Limb (tissue), 2 donors: ENCODE results near the gene CADPS2.

Experiments used
- DNase-seq, 2 donors: peaks; one replicate each; pipeline ENCODE4 v3.0.0-alpha.2; 2016; ENCODE audit errors: extremely low spot score in 2 of 2

CADPS2 gene

GRCh38 chr7:122535086-122535485 lies 351.2 kb downstream of the CADPS2 start:
- no peak for DNase-seq

- DNase-seq, result peak in 1 of 2 donors; percentile 39
These were observed 353.6 kb downstream of the CADPS2 start for GRCh38 chr7:122532406-122533269.

GRCh38 chr7:122528879-122529481 lies 357.3 kb downstream of the CADPS2 start:
- peak in 1 of 2 donors; percentile 55 for DNase-seq

DNA sequence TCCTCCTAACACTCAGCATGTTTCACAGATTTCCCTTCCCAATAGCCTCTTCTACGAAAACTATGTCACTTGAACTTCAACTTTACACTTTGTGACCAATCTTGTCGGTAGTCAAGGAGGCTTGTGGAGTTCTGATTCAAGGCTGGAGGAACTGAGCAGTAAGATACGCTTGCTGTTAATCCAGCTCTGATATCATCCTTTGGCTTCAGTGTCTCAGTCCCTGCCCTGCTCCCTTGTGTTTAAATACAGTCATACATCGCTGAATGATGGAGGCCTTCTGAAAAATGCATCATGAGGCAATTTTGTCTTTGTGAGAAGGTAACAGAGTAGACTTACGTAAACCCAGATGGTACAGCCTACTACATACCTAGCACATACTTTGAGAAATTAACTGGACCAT lies 360.9 kb downstream of the CADPS2 start:
- DNase-seq, result no peak

- DNase-seq, result no peak
These were observed 364.5 kb downstream of the CADPS2 start for GRCh38 chr7:122521767-122522166.

DNA sequence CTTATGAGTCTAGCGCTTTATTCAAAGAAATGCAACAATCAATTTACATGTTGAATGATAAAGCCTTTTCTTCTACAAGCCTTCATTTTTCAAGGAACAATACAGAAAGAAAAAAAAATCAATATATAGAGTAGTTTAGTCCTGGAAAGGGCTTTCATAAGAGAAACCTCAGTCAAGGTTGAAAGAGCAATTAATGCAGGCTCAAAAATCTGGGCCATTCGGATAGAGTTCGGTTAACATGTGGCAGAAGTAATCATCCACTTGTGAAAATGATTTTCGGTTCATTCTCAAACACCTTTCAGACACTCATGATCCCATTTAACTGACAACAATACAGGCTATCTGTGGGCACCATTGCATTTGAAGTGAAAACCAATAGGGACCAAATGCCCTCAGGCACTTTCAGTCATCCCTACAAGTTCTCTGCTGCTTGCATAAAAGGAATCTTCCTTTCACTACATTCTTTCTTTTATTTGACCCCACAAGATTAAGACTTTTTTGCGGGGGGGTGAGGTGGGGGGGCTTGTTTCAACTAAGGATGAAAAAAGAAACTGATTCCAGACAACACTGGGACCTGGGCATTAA lies 365.2 kb downstream of the CADPS2 start:
- no peak for DNase-seq

DNA sequence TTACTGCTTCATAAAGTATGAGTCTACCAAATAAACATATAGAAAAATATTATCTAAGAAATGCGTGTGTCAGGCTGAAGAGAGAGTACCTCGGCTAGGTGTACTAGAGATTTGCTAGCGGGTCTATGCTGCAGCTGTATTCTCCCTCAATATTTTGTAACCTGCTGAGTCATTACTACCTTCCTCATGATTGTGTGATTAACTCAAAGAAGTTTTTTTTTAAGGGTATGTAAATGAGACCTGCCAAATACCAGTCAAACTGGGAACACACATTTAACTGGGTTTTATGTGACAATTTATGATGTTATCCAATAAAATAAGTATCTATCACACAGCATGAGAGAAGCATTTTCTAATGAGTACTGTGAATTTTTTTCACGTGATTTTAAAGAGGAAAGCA lies 367.8 kb downstream of the CADPS2 start:
- DNase-seq, result no peak

DNA sequence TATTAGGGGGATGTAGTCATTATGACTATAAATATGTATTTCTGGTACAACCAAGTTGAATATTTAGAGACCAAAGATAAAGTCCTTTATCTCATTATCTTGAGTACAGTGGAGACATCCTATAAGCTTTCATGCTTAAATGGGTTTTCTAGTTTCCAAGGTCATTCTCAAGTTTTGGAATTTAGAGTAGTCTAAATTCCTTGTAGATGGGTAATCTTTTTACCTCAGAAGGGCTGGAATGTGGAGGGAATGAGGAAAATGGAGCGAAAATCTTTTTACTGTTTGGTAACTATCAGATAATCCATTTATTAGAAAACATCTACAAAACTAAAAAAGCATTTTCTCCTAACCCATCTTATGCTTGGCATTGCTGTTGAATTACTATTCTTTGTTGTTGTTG lies 368.7 kb downstream of the CADPS2 start:
- no peak for DNase-seq

GRCh38 chr7:122515404-122515803 lies 370.9 kb downstream of the CADPS2 start:
- DNase-seq, result no peak

DNA sequence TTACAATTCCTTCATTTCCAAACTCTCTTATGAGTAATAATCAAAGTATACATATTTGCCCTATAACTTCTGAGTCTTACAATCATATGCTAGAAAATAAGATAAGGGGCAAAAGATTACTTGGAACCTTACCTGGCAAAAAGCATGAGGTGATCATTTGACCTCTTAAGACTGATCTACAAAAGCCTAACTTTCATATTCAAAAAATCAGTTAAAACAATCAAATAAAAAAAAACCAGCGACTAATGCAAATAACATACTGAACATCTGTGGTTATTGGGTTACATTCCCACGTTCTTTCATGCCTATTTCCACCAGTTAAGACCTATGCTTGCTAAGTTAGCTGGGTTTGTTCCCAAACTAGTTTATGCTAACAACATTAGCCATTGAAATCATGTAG lies 375.0 kb downstream of the CADPS2 start:
- no peak for DNase-seq

DNA sequence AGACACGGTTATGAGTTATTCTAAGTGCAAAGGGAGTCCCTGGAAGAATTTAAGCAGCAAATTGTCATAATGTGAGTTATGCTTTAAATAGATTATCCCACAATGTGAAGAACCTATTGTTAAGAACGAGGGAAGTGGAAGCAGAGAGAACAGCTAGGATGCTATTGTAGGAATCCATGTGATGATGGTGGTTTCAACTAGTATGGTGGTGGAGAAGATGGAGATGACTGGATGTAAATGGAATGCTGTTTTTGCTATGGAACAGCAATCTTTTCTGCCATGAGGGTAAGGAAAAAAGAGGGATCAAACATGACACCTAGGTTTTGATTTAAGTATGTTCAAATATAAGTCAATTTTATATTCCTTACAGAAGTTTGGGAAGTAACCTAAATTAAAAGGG lies 378.7 kb downstream of the CADPS2 start:
- no peak for DNase-seq

GRCh38 chr7:122492007-122492406 lies 394.3 kb downstream of the CADPS2 start:
- DNase-seq, result no peak

GRCh38 chr7:122488241-122488640 lies 398.0 kb downstream of the CADPS2 start:
- no peak for DNase-seq

GRCh38 chr7:122487131-122487530 lies 399.1 kb downstream of the CADPS2 start:
- DNase-seq, result no peak

DNA sequence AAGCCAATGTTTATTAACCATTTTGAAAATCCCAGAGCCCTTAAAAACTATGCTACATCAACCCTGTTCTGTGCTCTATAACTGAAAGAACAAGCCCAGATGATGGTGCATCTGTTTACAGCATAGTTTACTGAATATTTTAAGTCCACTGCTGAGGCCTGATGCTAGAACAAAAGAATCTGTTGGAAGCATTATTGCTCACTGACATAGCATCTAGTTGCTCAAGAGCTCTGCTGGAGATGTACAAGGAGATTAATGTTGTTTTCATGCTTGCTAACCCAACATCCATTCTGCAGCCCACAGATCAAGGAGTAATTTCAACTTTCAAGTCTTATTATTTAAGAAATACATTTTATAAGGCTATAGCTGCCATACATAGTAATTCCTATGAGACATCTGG lies 400.4 kb downstream of the CADPS2 start:
- no peak for DNase-seq

- DNase-seq, result no peak
These were observed 404.0 kb downstream of the CADPS2 start for GRCh38 chr7:122482212-122482611.

GRCh38 chr7:122470859-122471258 lies 415.4 kb downstream of the CADPS2 start:
- DNase-seq, result no peak

GRCh38 chr7:122468945-122469344 lies 417.3 kb downstream of the CADPS2 start:
- no peak for DNase-seq

- DNase-seq, result no peak
These were observed 418.4 kb downstream of the CADPS2 start for GRCh38 chr7:122467661-122468449.

DNA sequence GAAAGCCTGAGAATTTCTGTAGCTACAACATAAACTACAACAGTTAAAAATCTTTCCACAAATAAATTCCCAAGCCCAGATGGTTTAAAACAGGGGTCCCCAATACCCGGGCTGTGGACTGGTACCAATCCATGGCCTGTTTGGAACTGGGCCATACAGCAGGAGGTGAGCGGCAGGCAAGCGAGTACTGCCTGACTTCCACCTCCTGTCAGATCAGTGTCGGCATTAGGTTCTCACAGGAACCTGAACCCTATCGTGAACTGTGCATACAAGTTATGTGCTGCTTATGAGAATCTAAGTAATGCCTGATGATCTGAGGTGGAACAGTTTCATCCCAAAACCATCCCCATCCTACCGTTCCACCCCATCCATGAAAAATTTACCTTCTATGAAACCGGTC lies 421.0 kb downstream of the CADPS2 start:
- DNase-seq, result no peak

GRCh38 chr7:122463631-122464030 lies 422.6 kb downstream of the CADPS2 start:
- no peak for DNase-seq

GRCh38 chr7:122460936-122461335 lies 425.3 kb downstream of the CADPS2 start:
- DNase-seq, result no peak
